Measurements from ENCODE around the gene VDAC2.

Gene VDAC2

GRCh38 chr10:75254739-75255138 lies 44.1 kb downstream of the VDAC2 start:
- DNase-seq = no peak

- DNase-seq = no peak
Observed at GRCh38 chr10:75260990-75261389, 50.4 kb downstream of the VDAC2 start.

GRCh38 chr10:75261813-75262705 lies 51.5 kb downstream of the VDAC2 start:
- no peak for DNase-seq

- no peak for DNase-seq
Observed at GRCh38 chr10:75263806-75264205, 53.2 kb downstream of the VDAC2 start.

- no peak for DNase-seq
Observed at GRCh38 chr10:75265856-75266255, 55.3 kb downstream of the VDAC2 start.

- DNase-seq = no peak
Observed at GRCh38 chr10:75266945-75267344, 56.3 kb downstream of the VDAC2 start.

- no peak for DNase-seq
Observed at GRCh38 chr10:75269605-75270004, 59.0 kb downstream of the VDAC2 start.

- DNase-seq = no peak
Observed at GRCh38 chr10:75272094-75272493, 61.5 kb downstream of the VDAC2 start.

GRCh38 chr10:75272896-75273295 lies 62.3 kb downstream of the VDAC2 start:
- DNase-seq = no peak

- DNase-seq = no peak
Observed at GRCh38 chr10:75276069-75276872, 65.7 kb downstream of the VDAC2 start.

GRCh38 chr10:75280236-75280635 lies 69.6 kb downstream of the VDAC2 start:
- no peak for DNase-seq
